OCI-LY3 (cell line): ENCODE data around the gene DYNC1I1.

Experiments
- EZH2phosphoT487 ChIP-seq: fragments of 200-600 bp; shearing (Covaris generic); IDR thresholded peaks from 2 replicates; pipeline ENCODE4 v1.6.1; 2018; ENCODE audit warnings: antibody characterized with exemption, mixed run types, low read depth
- TF ChIP-seq, protein P1 (sequence below): fragments of 200-600, 300-600 bp; sonication (generic); IDR thresholded peaks from 2 replicates; pipeline ENCODE4 v1.5.1; 2014; ENCODE audit warnings: antibody characterized with exemption, low read length, low read depth

DNA sequence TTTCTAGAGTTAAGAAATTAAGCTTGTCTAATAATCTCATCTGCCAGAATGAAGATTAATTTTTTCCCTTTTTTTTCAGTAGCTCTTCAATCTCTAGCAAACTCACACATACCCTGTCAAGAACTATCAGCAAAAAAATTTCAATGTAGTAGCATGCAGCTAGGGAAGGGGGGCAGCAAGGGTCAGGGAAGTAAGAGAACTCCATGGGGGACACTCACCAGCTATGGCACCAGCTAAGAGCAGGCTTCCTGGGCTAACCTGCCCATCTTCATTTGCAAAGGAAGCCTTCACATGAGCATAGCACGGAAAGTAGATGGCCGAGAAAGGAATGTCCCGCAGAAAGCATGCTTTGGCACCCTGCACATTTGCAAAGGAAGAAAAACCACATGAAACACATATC is 359.2 kb downstream of the DYNC1I1 start:
- TF ChIP-seq EZH2phosphoT487 = no peak
- TF ChIP-seq, protein P1, sequence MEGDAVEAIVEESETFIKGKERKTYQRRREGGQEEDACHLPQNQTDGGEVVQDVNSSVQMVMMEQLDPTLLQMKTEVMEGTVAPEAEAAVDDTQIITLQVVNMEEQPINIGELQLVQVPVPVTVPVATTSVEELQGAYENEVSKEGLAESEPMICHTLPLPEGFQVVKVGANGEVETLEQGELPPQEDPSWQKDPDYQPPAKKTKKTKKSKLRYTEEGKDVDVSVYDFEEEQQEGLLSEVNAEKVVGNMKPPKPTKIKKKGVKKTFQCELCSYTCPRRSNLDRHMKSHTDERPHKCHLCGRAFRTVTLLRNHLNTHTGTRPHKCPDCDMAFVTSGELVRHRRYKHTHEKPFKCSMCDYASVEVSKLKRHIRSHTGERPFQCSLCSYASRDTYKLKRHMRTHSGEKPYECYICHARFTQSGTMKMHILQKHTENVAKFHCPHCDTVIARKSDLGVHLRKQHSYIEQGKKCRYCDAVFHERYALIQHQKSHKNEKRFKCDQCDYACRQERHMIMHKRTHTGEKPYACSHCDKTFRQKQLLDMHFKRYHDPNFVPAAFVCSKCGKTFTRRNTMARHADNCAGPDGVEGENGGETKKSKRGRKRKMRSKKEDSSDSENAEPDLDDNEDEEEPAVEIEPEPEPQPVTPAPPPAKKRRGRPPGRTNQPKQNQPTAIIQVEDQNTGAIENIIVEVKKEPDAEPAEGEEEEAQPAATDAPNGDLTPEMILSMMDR = no peak
